Measurements from ENCODE around the gene GCLC. TPM values are rescaled to one million over a fixed set of nuclear protein-coding genes. Genes with fewer than 3 reads are reported as not detected.

The GCLC gene
- total and polyA plus RNA-seq, 12 donors = 7.3 to 116 (median 37.9) TPM

- Histone ChIP-seq H3K9me3 (replicated peaks in 1 of 3) (no peaks in the 10 kb centered on the region), H3K36me3 (replicated peaks in 1 of 2) (no peaks in the 10 kb centered on the region), H3K27me3 (no peaks in the 10 kb centered on the region), H3K27ac (peak overlapping the region in 3 of 5 donors; percentile 7 to 27 (median 8)), H3K4me1 (replicated peaks in 1 of 2) (peaks cover 16 to 43% of the 10 kb centered on the region in 2 donors), H3K4me3 (no peak overlapping the region)
- DNase-seq = no peak
- TF ChIP-seq, protein P1, sequence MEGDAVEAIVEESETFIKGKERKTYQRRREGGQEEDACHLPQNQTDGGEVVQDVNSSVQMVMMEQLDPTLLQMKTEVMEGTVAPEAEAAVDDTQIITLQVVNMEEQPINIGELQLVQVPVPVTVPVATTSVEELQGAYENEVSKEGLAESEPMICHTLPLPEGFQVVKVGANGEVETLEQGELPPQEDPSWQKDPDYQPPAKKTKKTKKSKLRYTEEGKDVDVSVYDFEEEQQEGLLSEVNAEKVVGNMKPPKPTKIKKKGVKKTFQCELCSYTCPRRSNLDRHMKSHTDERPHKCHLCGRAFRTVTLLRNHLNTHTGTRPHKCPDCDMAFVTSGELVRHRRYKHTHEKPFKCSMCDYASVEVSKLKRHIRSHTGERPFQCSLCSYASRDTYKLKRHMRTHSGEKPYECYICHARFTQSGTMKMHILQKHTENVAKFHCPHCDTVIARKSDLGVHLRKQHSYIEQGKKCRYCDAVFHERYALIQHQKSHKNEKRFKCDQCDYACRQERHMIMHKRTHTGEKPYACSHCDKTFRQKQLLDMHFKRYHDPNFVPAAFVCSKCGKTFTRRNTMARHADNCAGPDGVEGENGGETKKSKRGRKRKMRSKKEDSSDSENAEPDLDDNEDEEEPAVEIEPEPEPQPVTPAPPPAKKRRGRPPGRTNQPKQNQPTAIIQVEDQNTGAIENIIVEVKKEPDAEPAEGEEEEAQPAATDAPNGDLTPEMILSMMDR (IDR thresholded peaks at IDR 0.05) = no peak
- TF ChIP-seq POLR2A (IDR thresholded peaks at IDR 0.05) = no peak
- intact Hi-C loops (cut with DNase I) = no loop called here
- WGBS, 4 donors = 35 to 69% (median 52%) methylated on average over 1 of the region's 1 CpG
Measured at GRCh38 chr6:53524455-53524815, 20.5 kb downstream of the GCLC start.

DNA sequence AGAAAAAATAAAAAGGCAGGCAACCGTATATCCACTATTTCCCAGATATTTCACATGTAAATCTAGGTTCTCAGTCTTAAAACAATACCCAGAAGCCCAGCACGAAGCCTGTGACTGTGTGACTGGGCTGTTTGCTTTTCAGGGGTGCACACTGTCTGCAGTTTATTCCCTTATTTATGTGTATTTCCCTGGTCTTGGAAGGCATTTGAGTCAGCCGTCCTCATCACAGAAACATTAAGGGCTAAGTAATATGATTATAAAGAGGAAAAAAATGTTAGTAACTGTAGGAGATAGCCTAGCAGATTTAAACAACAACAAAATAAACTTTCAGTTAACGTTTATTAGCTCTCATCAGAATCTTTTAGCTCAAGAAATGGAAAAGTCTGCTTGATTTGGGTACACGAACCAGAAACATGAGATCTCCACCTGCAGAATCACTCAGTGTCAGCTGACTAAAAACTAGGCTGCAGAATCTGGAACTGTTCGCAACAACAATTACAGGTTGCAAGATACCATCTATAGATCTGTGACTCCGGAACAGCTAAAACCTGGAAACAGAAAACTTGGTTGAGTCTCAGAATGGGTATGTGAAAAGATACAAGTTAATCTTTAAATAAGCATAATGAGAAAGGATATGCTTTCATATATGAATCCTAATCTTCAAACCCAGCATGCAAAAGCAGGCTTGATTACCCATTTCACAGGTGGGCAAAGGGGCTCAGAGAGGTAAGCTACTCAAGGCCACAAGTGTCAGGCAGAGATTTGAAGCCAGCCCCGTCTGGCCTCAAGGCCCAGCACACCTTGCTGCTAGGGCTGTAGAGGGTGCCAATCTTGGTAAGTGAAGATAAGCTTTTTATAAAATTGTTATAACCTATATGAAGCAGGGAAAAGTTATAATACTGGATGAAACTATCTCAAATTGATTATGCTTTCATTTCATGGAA, 21.1 kb downstream of the GCLC start:
- Histone ChIP-seq H3K4me3 (no peak overlapping the region), H3K27ac (peak overlapping the region in 3 of 5 donors; percentile 8 to 44 (median 27)), H3K36me3 (replicated peaks in 1 of 2) (no peaks in the 10 kb centered on the region), H3K4me1 (replicated peaks in 1 of 2) (peaks cover 16 to 41% of the 10 kb centered on the region in 2 donors), H3K27me3 (no peaks in the 10 kb centered on the region), H3K9me3 (replicated peaks in 1 of 3) (no peaks in the 10 kb centered on the region)
- 56 to 77% (median 61%) methylated on average over 8 of the region's 8 CpGs for WGBS, 4 donors
- TF ChIP-seq, protein P1 (IDR thresholded peaks at IDR 0.05) = no peak
- no peak for TF ChIP-seq POLR2A (IDR thresholded peaks at IDR 0.05)
- DNase-seq = no peak
- intact Hi-C loops (cut with DNase I) = no loop called here

GRCh38 chr6:53520320-53520928, 24.5 kb downstream of the GCLC start:
- Histone ChIP-seq H3K27me3 (no peaks in the 10 kb centered on the region), H3K4me3 (no peak overlapping the region), H3K36me3 (replicated peaks in 1 of 2) (peaks cover 0 to 6% of the 10 kb centered on the region in 2 donors), H3K9me3 (replicated peaks in 1 of 3) (no peaks in the 10 kb centered on the region), H3K27ac (no peak overlapping the region), H3K4me1 (replicated peaks in 1 of 2) (peaks cover 16 to 29% of the 10 kb centered on the region in 2 donors)
- 83 to 92% (median 88%) methylated on average over 13 to 14 of the region's 14 CpGs for WGBS, 4 donors
- TF ChIP-seq POLR2A (IDR thresholded peaks at IDR 0.05) = no peak
- TF ChIP-seq, protein P1 (IDR thresholded peaks at IDR 0.05) = no peak
- no peak for DNase-seq
- intact Hi-C loops (cut with DNase I) = no loop called here

DNA sequence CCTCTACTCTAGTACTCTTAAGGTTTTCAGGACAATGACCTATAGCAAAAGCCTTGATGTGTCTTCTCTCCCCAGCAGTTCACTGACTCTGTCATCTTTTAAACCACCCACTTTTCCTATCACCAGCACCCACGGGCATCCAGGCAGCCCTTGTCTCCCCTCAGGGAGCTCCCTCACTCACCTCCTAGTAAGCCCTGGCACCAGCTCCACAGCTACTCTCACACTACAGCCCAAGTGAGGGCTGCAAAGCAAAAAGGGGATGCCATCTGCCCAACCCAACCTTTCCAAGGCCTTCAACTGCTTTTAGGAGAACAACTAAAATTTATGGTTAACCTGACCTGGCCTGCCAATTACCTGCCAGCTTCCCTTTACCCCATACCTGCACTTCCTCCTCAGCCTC, 26.0 kb downstream of the GCLC start:
- intact Hi-C loops (cut with DNase I) = no loop called here

More for the DNA sequence above, 26.0 kb downstream of the GCLC start:
- WGBS, 4 donors = 54 to 82% (median 64%) methylated on average over 1 of the region's 1 CpG
- Histone ChIP-seq H3K4me3 (no peak overlapping the region), H3K36me3 (replicated peaks in 1 of 2) (peaks cover 0 to 17% of the 10 kb centered on the region in 2 donors), H3K27ac (no peak overlapping the region), H3K27me3 (no peaks in the 10 kb centered on the region), H3K4me1 (replicated peaks in 1 of 2) (peaks cover 3 to 14% of the 10 kb centered on the region in 2 donors), H3K9me3 (replicated peaks in 1 of 3) (no peaks in the 10 kb centered on the region)
- TF ChIP-seq POLR2A (IDR thresholded peaks at IDR 0.05) = no peak
- TF ChIP-seq, protein P1 (IDR thresholded peaks at IDR 0.05) = no peak
- DNase-seq = no peak

Data from adrenal gland (tissue), 12 donors.